CD4-positive, CD25-positive, alpha-beta regulatory T cell (primary cell): ENCODE data around the gene KNTC1. TPM values are rescaled to one million over a fixed set of nuclear protein-coding genes. Genes with fewer than 3 reads are reported as not detected.

Source experiments
- ATAC-seq, 2 donors: fragments of 150-1000 bp; cut with Tn5 transposase; one replicate each; pipeline ENCODE4 v1.10.0; 2021; ENCODE audit warnings: low read depth in 2 of 2, moderate number of reproducible peaks in 2 of 2, moderate library complexity in 1 of 2
- DNase-seq, 3 donors: peaks; one replicate each; pipeline versions ENCODE4 v3.0.0 to v3.0.0-alpha.2; 2012 to 2022; ENCODE audit warnings: mixed read lengths in 1 of 3
- H3K27ac ChIP-seq: one replicate; pipeline ENCODE4 v1.7.0; 2013; ENCODE audit warnings: mild to moderate bottlenecking, low read length; ENCODE audit not compliant: insufficient read depth, poor library complexity, severe bottlenecking
- H3K27me3 ChIP-seq: one replicate; pipeline ENCODE4 v1.7.0; 2013; ENCODE audit warnings: low read length; ENCODE audit not compliant: control insufficient read depth, insufficient read depth
- H3K36me3 ChIP-seq: one replicate; pipeline ENCODE4 v1.7.0; 2013; ENCODE audit warnings: mild to moderate bottlenecking, low read length, moderate library complexity; ENCODE audit not compliant: control insufficient read depth, insufficient read depth
- H3K4me1 ChIP-seq: 2 replicates; pipeline ENCODE4 v1.7.0; 2013; ENCODE audit warnings: mild to moderate bottlenecking, low read length; ENCODE audit not compliant: insufficient read depth, control insufficient read depth, poor library complexity, severe bottlenecking
- H3K4me3 ChIP-seq: one replicate; pipeline ENCODE4 v1.7.0; 2013; ENCODE audit warnings: low read depth, mild to moderate bottlenecking, low read length, moderate library complexity
- H3K9me3 ChIP-seq, 2 experiments: 1 replicate in 1 of 2; 2 replicates in 1 of 2; pipeline ENCODE4 v1.7.0; 2013; ENCODE audit warnings: low read length in 2 of 2, mild to moderate bottlenecking in 1 of 2, moderate library complexity in 1 of 2; ENCODE audit not compliant: control insufficient read depth in 2 of 2
- H3K27ac Mint-ChIP-seq, 3 donors: one replicate each; pipeline ENCODE4 v1.8.0; 2020 to 2022; ENCODE audit warnings: mild to moderate bottlenecking in 3 of 3, mixed read lengths in 3 of 3, moderate library complexity in 2 of 3
- H3K27me3 Mint-ChIP-seq: one replicate; pipeline ENCODE4 v1.8.0; 2022; ENCODE audit warnings: mild to moderate bottlenecking, mixed read lengths
- H3K36me3 Mint-ChIP-seq: one replicate; pipeline ENCODE4 v1.8.0; 2020; ENCODE audit warnings: mixed read lengths
- H3K4me1 Mint-ChIP-seq, 4 donors: one replicate each; pipeline ENCODE4 v1.8.0; 2020 to 2022; ENCODE audit warnings: mixed read lengths in 4 of 4, mild to moderate bottlenecking in 1 of 4
- H3K4me3 Mint-ChIP-seq, 4 donors: one replicate each; pipeline ENCODE4 v1.8.0; 2020 to 2022; ENCODE audit warnings: mild to moderate bottlenecking in 4 of 4, mixed read lengths in 4 of 4, moderate library complexity in 3 of 4
- H3K9me3 Mint-ChIP-seq, 7 donors: one replicate each; pipeline ENCODE4 v1.8.0; 2020 to 2022; ENCODE audit warnings: mixed read lengths in 7 of 7, mild to moderate bottlenecking in 3 of 7, moderate library complexity in 2 of 7
- polyA plus RNA-seq, 4 donors: library from polyadenylated mRNA; unstranded; fragments of 300-500 nt; fragmentation: Illumina TruSeq; gene quantifications; one replicate each; pipeline ENCODE4 v1.2.3, GENCODE V29; 2021
- total RNA-seq: library from RNA; stranded (reverse); gene quantifications from one replicate; pipeline ENCODE4 v1.2.3, GENCODE V29; 2022

The KNTC1 gene
- total and polyA plus RNA-seq, 5 donors from 2014 or later: 2.1 to 27.8 (median 4.0) TPM

DNA sequence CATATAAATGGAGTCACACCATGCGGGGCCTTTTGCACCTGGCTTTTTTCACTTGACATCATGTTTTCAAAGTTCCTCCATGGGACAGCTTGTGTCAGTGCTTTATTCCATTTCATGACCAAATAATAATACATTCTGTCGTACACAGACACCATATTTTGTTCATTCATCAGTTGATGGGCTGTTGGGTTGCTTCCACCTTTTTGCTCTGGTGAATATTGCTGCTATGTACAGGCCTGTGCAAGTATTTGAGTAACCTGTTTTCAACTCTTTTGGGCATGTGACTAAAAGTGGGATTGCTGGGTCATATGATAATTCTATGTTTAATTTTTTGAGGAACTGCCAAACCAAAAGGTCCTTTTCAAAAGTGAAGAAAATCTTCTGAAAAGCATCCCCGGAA lies 129.2 kb downstream of the KNTC1 start:
- H3K27ac ChIP-seq: no peak overlapping the region
- H3K9me3 ChIP-seq: no peaks in the 10 kb centered on the region
- H3K4me3 Mint-ChIP-seq: no peak overlapping the region
- peaks cover 0 to 1% (median 0%) of the 10 kb centered on the region in 4 donors for H3K4me1 Mint-ChIP-seq
- no peak for ATAC-seq
- H3K36me3 Mint-ChIP-seq: no peaks in the 10 kb centered on the region
- H3K4me3 ChIP-seq: no peak overlapping the region
- H3K27ac Mint-ChIP-seq: no peak overlapping the region
- H3K27me3 Mint-ChIP-seq: no peaks in the 10 kb centered on the region
- H3K27me3 ChIP-seq: no peaks in the 10 kb centered on the region
- peaks cover 0 to 2% (median 0%) of the 10 kb centered on the region in 7 donors for H3K9me3 Mint-ChIP-seq
- H3K36me3 ChIP-seq: no peaks in the 10 kb centered on the region
- no peak for DNase-seq
- H3K4me1 ChIP-seq: no peaks in the 10 kb centered on the region

DNA sequence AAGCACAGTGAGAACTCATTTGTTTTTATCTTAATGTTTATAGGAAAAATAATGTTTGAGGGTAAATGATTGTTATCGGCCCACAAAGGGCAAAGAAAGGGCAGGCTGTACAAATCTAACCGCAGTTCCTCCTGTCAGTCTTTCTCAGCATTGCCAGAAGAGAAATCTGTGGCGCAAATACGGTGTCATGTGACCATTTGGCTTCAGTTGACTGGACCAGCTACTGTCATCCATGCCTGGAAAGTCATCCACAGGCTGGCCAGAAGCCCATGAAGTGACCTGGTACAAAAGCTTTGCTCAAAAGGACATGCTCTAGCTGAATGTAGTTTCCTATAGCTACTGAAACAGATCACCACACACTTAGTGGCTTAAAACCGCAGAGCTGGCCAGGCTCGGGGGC lies 132.5 kb downstream of the KNTC1 start:
- Histone ChIP-seq H3K36me3 (no peaks in the 10 kb centered on the region), H3K27ac (no peak overlapping the region), H3K4me1 (no peaks in the 10 kb centered on the region), H3K9me3 (no peaks in the 10 kb centered on the region), H3K27me3 (no peaks in the 10 kb centered on the region), H3K4me3 (no peak overlapping the region)
- DNase-seq: no peak
- H3K36me3 Mint-ChIP-seq: no peaks in the 10 kb centered on the region
- H3K4me3 Mint-ChIP-seq: no peak overlapping the region
- H3K4me1 Mint-ChIP-seq: peaks cover 0 to 1% (median 0%) of the 10 kb centered on the region in 4 donors
- no peaks in the 10 kb centered on the region for H3K27me3 Mint-ChIP-seq
- no peak for ATAC-seq
- peaks cover 0 to 2% (median 0%) of the 10 kb centered on the region in 7 donors for H3K9me3 Mint-ChIP-seq
- no peak overlapping the region for H3K27ac Mint-ChIP-seq

DNA sequence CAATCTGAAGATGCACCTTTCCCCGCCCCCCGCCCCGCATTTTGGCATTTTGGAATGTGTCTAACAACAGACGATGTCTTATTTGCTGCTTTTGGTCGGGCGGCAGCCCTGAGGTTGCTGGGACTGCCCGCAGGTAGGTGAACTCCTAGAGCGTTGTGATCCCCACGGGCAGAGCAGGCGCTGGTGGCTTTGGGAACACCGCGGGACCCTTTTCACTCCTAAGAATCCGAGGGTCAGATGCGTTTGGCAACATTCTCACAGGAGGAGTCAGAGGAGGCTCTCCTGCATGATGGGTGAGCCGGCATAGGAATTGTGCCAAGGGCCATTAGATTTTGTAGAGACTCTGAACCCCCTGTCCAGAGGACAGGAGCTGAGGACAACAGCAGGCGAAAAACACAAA lies 134.2 kb downstream of the KNTC1 start:
- H3K4me3 Mint-ChIP-seq: no peak overlapping the region
- H3K4me1 ChIP-seq: no peaks in the 10 kb centered on the region
- H3K27ac ChIP-seq: no peak overlapping the region
- H3K9me3 Mint-ChIP-seq: peaks cover 0 to 2% (median 0%) of the 10 kb centered on the region in 7 donors
- no peaks in the 10 kb centered on the region for H3K9me3 ChIP-seq
- no peaks in the 10 kb centered on the region for H3K36me3 Mint-ChIP-seq
- no peaks in the 10 kb centered on the region for H3K36me3 ChIP-seq
- no peak overlapping the region for H3K4me3 ChIP-seq
- H3K4me1 Mint-ChIP-seq: peaks cover 0 to 5% (median 0%) of the 10 kb centered on the region in 4 donors
- no peak overlapping the region for H3K27ac Mint-ChIP-seq
- H3K27me3 Mint-ChIP-seq: no peaks in the 10 kb centered on the region
- DNase-seq: no peak
- H3K27me3 ChIP-seq: no peaks in the 10 kb centered on the region
- ATAC-seq: no peak

DNA sequence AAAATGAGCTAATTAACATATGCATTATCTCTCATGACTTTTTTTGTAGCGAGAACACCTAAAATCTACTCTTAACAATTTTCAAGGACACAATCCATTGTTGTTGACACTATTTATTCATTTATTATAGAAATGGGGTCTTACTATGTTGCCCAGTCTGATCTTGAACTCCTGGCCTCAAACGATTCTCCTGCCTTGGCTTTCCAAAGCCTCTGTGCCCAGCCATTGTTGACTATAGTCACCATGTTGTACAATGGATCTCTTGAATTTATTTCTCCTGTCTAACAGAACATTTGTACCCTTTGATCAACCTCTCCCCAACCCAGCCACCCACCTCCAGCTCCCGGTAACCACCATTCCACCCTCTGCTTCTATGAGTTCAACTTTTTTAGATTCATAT lies 134.9 kb downstream of the KNTC1 start:
- H3K9me3 Mint-ChIP-seq: peaks cover 0 to 2% (median 0%) of the 10 kb centered on the region in 7 donors
- no peak overlapping the region for H3K4me3 ChIP-seq
- ATAC-seq: no peak

DNA sequence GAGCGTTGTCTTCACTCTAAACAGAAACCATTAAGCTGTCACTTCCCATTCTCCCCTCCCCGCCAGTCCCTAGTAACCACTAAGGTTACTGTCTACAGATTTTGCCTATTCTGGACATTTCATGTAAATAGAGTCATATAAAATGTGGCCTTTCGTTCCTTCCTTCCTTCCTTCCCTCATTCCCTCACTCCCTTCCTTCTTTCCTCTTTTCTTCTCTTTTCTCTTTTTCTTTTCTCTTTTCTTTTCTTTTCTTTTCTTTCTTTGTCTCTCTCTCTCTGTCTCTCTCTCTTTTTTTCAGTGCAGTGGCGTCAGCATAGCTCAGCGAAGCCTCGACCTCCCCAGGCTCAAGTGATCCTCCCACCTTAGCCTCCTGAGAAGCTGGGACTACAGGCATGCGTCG lies 138.3 kb downstream of the KNTC1 start:
- H3K27ac Mint-ChIP-seq: no peak overlapping the region
- no peaks in the 10 kb centered on the region for H3K9me3 ChIP-seq

More for the DNA sequence above, 134.9 kb downstream of the KNTC1 start:
- Mint-ChIP-seq H3K4me1 (peaks cover 0 to 5% (median 0%) of the 10 kb centered on the region in 4 donors), H3K27me3 (no peaks in the 10 kb centered on the region), H3K36me3 (no peaks in the 10 kb centered on the region), H3K27ac (no peak overlapping the region), H3K4me3 (no peak overlapping the region)
- Histone ChIP-seq H3K27ac (no peak overlapping the region), H3K4me1 (no peaks in the 10 kb centered on the region), H3K9me3 (no peaks in the 10 kb centered on the region), H3K27me3 (no peaks in the 10 kb centered on the region), H3K36me3 (no peaks in the 10 kb centered on the region)
- DNase-seq: no peak

DNA sequence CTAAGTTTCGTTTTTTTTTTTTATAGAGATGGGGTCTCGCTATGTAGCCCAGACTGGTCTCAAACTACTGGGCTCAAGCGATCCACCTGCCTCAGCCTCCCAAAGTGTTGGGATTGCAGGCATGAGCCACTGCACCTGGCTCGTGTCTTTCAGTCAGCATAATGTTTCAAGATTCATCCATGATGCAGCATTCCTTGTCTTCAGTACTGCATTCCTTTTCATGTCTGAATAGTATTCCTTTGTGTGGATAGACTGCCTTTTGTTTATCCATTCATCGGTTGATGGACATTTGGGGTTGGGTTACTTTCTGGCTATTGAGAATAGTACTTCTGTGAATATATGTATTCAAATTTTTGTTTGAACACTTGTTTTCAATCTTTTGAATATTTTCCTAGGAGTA lies 138.7 kb downstream of the KNTC1 start:
- Histone ChIP-seq H3K4me3 (no peak overlapping the region), H3K27ac (no peak overlapping the region), H3K36me3 (no peaks in the 10 kb centered on the region), H3K4me1 (no peaks in the 10 kb centered on the region), H3K27me3 (no peaks in the 10 kb centered on the region), H3K9me3 (no peaks in the 10 kb centered on the region)
- no peaks in the 10 kb centered on the region for H3K36me3 Mint-ChIP-seq
- H3K9me3 Mint-ChIP-seq: no peaks in the 10 kb centered on the region
- no peak overlapping the region for H3K27ac Mint-ChIP-seq
- DNase-seq (no peak), ATAC-seq (no peak)
- peaks cover 0 to 5% (median 0%) of the 10 kb centered on the region in 4 donors for H3K4me1 Mint-ChIP-seq
- no peaks in the 10 kb centered on the region for H3K27me3 Mint-ChIP-seq
- H3K4me3 Mint-ChIP-seq: no peak overlapping the region

More for the DNA sequence above, 138.3 kb downstream of the KNTC1 start:
- no peaks in the 10 kb centered on the region for H3K27me3 ChIP-seq
- Mint-ChIP-seq H3K36me3 (no peaks in the 10 kb centered on the region), H3K4me1 (peaks cover 0 to 5% (median 0%) of the 10 kb centered on the region in 4 donors), H3K27me3 (no peaks in the 10 kb centered on the region), H3K9me3 (no peaks in the 10 kb centered on the region), H3K4me3 (no peak overlapping the region)
- ATAC-seq (no peak), DNase-seq (no peak)
- no peak overlapping the region for H3K4me3 ChIP-seq
- H3K36me3 ChIP-seq: no peaks in the 10 kb centered on the region
- no peak overlapping the region for H3K27ac ChIP-seq
- H3K4me1 ChIP-seq: no peaks in the 10 kb centered on the region

DNA sequence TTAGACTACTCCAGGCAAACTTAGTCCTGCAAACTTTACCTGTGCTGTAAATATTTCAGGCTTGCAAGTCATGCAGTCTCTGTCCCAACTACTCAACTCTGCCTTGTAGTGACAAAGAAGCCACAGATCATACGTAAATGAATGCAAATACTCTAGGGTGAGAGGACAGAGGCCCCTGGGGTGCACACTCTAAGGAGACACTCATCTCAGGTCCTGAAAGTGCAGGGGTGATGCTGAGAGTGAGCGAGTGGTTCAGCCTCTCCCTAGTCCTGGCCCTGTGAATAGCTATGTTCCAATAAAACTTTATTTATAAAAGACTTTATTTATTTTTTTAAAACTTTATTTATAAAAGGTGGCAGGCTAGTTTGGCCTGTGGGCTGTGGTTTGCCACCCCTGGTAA lies 141.2 kb downstream of the KNTC1 start:
- Histone ChIP-seq H3K9me3 (no peaks in the 10 kb centered on the region), H3K27me3 (no peaks in the 10 kb centered on the region), H3K36me3 (no peaks in the 10 kb centered on the region), H3K4me3 (no peak overlapping the region), H3K27ac (no peak overlapping the region), H3K4me1 (no peaks in the 10 kb centered on the region)
- no peaks in the 10 kb centered on the region for H3K36me3 Mint-ChIP-seq
- no peaks in the 10 kb centered on the region for H3K9me3 Mint-ChIP-seq
- H3K27me3 Mint-ChIP-seq: no peaks in the 10 kb centered on the region
- no peak for DNase-seq
- no peak overlapping the region for H3K27ac Mint-ChIP-seq
- no peak overlapping the region for H3K4me3 Mint-ChIP-seq
- H3K4me1 Mint-ChIP-seq: peaks cover 0 to 5% (median 0%) of the 10 kb centered on the region in 4 donors
- no peak for ATAC-seq

DNA sequence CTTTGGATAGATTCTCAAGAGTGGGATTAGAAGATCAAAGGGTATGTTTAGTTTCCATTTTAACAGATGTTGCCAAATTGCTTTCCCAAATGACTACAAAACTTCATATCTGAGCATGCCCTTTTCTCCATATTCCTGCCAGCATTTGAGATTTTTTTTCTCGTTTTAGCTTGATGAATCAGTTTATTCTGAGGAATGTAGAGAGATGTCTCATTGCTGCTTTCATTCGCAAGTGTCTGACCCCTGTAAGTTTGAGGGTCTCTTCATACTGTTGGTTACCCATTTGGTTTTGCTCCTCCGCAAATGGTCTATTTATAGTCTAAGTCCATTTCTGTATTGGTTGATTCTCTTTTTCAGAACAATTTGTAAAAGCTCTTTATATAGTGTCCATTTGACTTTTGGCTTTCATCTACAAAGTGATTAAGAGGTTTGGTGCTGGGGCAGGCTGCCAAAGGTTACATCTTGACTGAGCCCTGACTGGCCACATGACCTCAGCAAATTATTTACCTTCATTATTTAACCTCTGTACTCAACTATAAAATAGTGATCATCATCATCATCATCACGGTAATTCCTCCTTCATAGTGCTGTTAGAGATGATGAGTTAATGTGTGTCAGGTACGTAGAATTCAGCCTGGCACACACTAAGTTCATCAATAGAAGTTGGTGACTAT lies 142.5 kb downstream of the KNTC1 start:
- no peaks in the 10 kb centered on the region for H3K36me3 Mint-ChIP-seq
- Histone ChIP-seq H3K9me3 (no peaks in the 10 kb centered on the region), H3K4me3 (no peak overlapping the region), H3K36me3 (no peaks in the 10 kb centered on the region), H3K27me3 (no peaks in the 10 kb centered on the region), H3K27ac (no peak overlapping the region), H3K4me1 (no peaks in the 10 kb centered on the region)
- no peak overlapping the region for H3K27ac Mint-ChIP-seq
- ATAC-seq (no peak), DNase-seq (no peak)
- no peaks in the 10 kb centered on the region for H3K9me3 Mint-ChIP-seq
- H3K27me3 Mint-ChIP-seq: no peaks in the 10 kb centered on the region
- peak overlapping the region in 1 of 4 donors; percentile 8 for H3K4me3 Mint-ChIP-seq
- peaks cover 0 to 5% (median 0%) of the 10 kb centered on the region in 4 donors for H3K4me1 Mint-ChIP-seq
